Tibial artery (tissue), 4 donors: Measurements from ENCODE around the gene ZNF333.

ENCODE experiments used
- DNase-seq, 2 donors: peaks; one replicate each; pipeline ENCODE4 v3.0.0-alpha.2; 2019
- H3K27ac ChIP-seq, 2 donors: fragments of 200-600 bp; sonication (generic) in 1 of 2; 1 replicate in 1 of 2; 2 replicates in 1 of 2; pipeline ENCODE4 v1.5.1; 2018 to 2019; ENCODE audit warnings: mild to moderate bottlenecking in 1 of 2
- H3K27me3 ChIP-seq, 2 donors: fragments of 200-600 bp; sonication (generic) in 1 of 2; one replicate each; pipeline versions ENCODE4 v1.5.1 to v1.6.0; 2016 to 2019
- H3K36me3 ChIP-seq, 3 donors: fragments of 200-600 bp; sonication (generic) in 2 of 3; one replicate each; pipeline ENCODE4 v1.5.1; 2016 to 2019; ENCODE audit warnings: mild to moderate bottlenecking in 2 of 3
- H3K4me1 ChIP-seq, 4 donors: fragments of 200-600 bp; sonication (generic) in 2 of 4; 1 replicate in 3 of 4; 2 replicates in 1 of 4; pipeline ENCODE4 v1.5.1; 2016 to 2019
- H3K4me3 ChIP-seq, 2 donors: fragments of 200-600 bp; sonication (generic) in 1 of 2; 1 replicate in 1 of 2; 2 replicates in 1 of 2; pipeline ENCODE4 v1.5.1; 2018 to 2019; ENCODE audit warnings: mild to moderate bottlenecking in 2 of 2
- H3K9me3 ChIP-seq, 3 donors: fragments of 200-600 bp; sonication (generic) in 1 of 3; one replicate each; pipeline ENCODE4 v1.5.1; 2016 to 2019
- intact Hi-C: fragments of 100-400 bp; cut with DNase I; formaldehyde crosslinking; loops from one replicate; pipeline ENCODE4 v1.15.0; 2023; ENCODE audit warnings: low total_unique reads
- TF ChIP-seq, protein P1 (sequence below), 2 experiments: fragments of 200-600 bp in 1 of 2; fragments of 450-650 bp in 1 of 2; IDR thresholded peaks; one replicate each; pipeline ENCODE4 v1.5.1; 2017 to 2019; ENCODE audit warnings: antibody characterized with exemption in 2 of 2, mild to moderate bottlenecking in 1 of 2, moderate library complexity in 1 of 2

ZNF333 gene

DNA sequence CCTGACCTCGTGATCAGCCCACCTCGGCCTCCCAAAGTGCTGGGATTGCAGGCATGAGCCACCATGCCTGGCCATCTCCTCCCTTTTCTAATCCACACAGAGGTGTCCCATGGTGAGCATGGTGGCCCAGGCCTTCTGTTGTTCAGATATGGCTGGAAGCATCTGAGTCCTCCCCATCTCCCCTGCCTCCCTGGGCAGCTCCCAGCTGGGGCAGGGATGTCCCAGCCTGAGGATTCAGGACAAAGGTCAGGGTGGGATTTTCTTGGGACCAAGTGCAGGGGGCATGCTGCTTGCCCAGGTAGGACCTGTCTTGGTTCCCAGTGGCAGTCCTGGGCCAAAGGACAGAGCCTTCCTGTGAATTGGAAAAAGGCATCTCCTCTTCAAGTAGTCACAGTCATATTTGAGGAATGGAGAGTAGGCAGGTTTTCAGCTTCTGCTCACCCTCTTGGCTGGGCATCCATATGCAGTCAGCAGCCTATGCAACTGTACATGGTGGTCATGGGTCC lies 77.7 kb downstream of the ZNF333 start:
- H3K36me3 ChIP-seq: peaks cover 0 to 21% (median 0%) of the 10 kb centered on the region in 3 donors
- H3K4me3 ChIP-seq: no peak overlapping the region
- H3K27ac ChIP-seq: no peak overlapping the region
- intact Hi-C loops: no loop called here
- no peaks in the 10 kb centered on the region for H3K4me1 ChIP-seq
- no peaks in the 10 kb centered on the region for H3K9me3 ChIP-seq
- no peak for DNase-seq
- TF ChIP-seq, protein P1, sequence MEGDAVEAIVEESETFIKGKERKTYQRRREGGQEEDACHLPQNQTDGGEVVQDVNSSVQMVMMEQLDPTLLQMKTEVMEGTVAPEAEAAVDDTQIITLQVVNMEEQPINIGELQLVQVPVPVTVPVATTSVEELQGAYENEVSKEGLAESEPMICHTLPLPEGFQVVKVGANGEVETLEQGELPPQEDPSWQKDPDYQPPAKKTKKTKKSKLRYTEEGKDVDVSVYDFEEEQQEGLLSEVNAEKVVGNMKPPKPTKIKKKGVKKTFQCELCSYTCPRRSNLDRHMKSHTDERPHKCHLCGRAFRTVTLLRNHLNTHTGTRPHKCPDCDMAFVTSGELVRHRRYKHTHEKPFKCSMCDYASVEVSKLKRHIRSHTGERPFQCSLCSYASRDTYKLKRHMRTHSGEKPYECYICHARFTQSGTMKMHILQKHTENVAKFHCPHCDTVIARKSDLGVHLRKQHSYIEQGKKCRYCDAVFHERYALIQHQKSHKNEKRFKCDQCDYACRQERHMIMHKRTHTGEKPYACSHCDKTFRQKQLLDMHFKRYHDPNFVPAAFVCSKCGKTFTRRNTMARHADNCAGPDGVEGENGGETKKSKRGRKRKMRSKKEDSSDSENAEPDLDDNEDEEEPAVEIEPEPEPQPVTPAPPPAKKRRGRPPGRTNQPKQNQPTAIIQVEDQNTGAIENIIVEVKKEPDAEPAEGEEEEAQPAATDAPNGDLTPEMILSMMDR (IDR thresholded peaks at IDR 0.05): no peak
- H3K27me3 ChIP-seq: peaks cover 0 to 17% of the 10 kb centered on the region in 2 donors

DNA sequence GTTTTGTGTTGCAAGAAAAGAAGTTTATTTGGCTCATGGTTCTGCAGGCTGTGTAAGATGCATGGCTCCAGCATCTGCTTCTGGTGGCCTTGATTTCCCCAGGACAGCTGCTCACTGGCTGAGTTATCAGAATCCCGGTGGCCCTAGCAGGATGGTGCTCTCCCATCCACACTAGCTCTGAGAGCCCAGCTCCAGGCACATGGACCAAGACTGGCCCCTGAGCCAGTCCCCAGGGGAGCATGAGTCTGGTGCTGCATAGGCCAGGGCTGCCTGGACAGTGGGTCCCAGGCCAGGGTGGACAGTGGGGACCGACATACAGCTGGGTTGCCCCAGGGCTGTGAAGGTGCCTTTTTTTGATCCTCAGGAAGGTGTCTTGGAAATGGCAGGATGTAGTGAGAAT lies 78.2 kb downstream of the ZNF333 start:
- H3K9me3 ChIP-seq: no peaks in the 10 kb centered on the region
- H3K4me1 ChIP-seq: no peaks in the 10 kb centered on the region
- peaks cover 0 to 21% (median 0%) of the 10 kb centered on the region in 3 donors for H3K36me3 ChIP-seq
- TF ChIP-seq, protein P1 (IDR thresholded peaks at IDR 0.05): no peak
- H3K27me3 ChIP-seq: peaks cover 0 to 17% of the 10 kb centered on the region in 2 donors
- no peak for DNase-seq
- intact Hi-C loops: no loop called here
- H3K27ac ChIP-seq: no peak overlapping the region
- no peak overlapping the region for H3K4me3 ChIP-seq

DNA sequence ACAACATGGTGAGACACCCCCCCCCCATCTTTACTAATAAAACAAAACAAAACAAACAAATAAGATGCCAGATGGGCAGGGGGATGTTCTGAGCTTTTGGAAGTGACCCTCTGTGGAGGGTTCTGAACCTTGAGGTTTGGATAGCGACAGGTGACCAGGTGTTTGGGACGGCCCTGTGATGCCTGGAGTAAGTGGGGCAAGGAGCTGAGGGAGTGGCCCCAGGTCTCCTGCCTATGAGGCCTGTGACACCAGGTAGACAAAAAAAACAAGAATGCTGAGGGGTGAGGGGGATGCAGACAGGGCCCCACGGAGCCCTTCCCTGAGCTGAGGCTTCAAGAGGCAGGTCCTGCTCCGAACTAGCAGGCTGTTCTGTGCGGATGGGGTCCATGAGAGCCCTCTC lies 79.4 kb downstream of the ZNF333 start:
- no peak overlapping the region for H3K4me3 ChIP-seq
- DNase-seq: no peak
- peaks cover 0 to 18% (median 0%) of the 10 kb centered on the region in 3 donors for H3K36me3 ChIP-seq
- peaks cover 0 to 17% of the 10 kb centered on the region in 2 donors for H3K27me3 ChIP-seq
- H3K27ac ChIP-seq: no peak overlapping the region
- no peaks in the 10 kb centered on the region for H3K9me3 ChIP-seq
- TF ChIP-seq, protein P1 (IDR thresholded peaks at IDR 0.05): no peak
- intact Hi-C loops: no loop called here
- no peaks in the 10 kb centered on the region for H3K4me1 ChIP-seq

DNA sequence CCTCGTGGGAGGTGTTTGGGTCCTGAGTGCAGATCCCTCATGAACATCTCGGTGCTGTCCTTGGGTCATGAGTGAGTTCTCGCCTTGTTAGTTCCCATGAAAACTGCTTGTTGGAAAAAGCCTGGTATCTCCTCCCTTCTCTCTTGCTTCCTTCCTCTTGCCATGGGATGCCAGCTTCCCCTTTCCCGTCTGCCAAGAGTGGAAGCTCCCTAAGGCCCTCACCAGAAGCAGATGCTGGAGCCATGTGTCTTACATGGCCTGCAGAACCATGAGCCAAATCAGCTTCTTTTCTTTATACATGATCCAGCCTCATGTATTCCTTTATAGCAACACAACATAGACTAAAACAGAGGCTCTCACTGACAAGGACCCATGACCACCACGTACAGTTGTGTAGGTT lies 80.3 kb downstream of the ZNF333 start:
- no peak for DNase-seq
- Histone ChIP-seq H3K36me3 (peaks cover 0 to 17% (median 0%) of the 10 kb centered on the region in 3 donors), H3K27ac (no peak overlapping the region), H3K4me1 (no peaks in the 10 kb centered on the region), H3K27me3 (peaks cover 0 to 21% of the 10 kb centered on the region in 2 donors), H3K4me3 (no peak overlapping the region), H3K9me3 (no peaks in the 10 kb centered on the region)
- TF ChIP-seq, protein P1 (IDR thresholded peaks at IDR 0.05): no peak
- intact Hi-C loops: no loop called here

DNA sequence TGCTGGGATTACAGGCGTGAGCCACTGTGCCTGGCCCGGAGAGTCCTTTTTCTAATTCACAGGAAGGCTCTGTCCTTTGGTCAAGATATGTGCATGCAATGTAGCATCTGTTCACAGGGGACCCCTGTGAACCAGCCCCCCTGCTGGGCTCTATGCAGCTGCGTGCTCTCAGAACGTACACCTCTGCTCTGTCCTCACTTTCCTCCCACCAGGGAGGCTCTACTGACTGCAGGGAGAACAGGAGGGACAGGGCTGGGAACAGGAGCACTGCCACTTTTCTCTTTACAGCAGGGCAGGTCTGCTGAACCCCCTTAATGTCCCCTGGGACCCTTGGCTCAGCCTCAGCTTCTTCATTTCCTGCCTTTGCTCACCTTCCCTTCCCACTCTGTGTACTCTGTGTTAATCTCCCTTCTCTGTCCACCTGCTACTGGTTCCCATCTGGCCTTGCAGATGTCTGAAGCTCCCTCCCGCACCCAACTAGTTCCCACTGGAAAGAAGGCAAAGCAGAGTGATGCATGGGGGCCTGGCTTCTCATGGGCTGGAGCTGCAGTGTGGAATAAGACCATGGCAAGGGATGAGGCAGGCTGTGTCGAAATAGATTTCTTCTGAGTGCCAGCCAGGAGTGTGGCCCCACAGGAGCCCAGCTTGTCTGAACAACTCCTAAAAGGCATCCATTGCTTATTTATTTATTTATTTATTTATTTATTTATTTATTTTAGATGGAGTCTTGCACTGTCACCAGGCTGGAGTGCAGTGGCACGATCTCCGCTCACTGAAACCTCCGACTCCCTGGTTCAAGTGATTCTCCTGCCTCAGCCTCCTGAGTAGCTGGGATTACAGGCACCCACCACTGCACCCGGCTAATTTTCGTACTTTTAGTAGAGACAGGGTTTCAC lies 81.3 kb downstream of the ZNF333 start:
- DNase-seq: no peak
- Histone ChIP-seq H3K36me3 (peaks cover 0 to 17% (median 0%) of the 10 kb centered on the region in 3 donors), H3K4me3 (no peak overlapping the region), H3K27me3 (peaks cover 0 to 32% of the 10 kb centered on the region in 2 donors), H3K4me1 (no peaks in the 10 kb centered on the region), H3K27ac (no peak overlapping the region), H3K9me3 (no peaks in the 10 kb centered on the region)
- intact Hi-C loops: no loop called here
- TF ChIP-seq, protein P1 (IDR thresholded peaks at IDR 0.05): no peak
